Loucy (cell line): Measurements from ENCODE around the gene CPSF4L.
A peak's percentile ranks its signal among the peaks of the same experiment; 100 is the strongest.

Experiments
- H2AFZ ChIP-seq: fragments of 200-600 bp; sonication (generic); 2 replicates; pipeline ENCODE4 v1.6.0; 2016; ENCODE audit warnings: antibody characterized with exemption, mild to moderate bottlenecking, low read length, moderate library complexity
- H3F3A ChIP-seq: fragments of 200-600 bp; 2 replicates; pipeline ENCODE4 v1.6.0; 2016; ENCODE audit warnings: antibody characterized with exemption, low read depth, mild to moderate bottlenecking
- H3K27me3 ChIP-seq: fragments of 200-600 bp; sonication (generic); 2 replicates; pipeline ENCODE4 v1.6.1; 2014; ENCODE audit warnings: low read length, mild to moderate bottlenecking; ENCODE audit not compliant: insufficient read depth, poor library complexity, severe bottlenecking
- H3K36me3 ChIP-seq: fragments of 200-600 bp; sonication (generic); 2 replicates; pipeline ENCODE4 v1.6.1; 2016; ENCODE audit warnings: low read length; ENCODE audit not compliant: insufficient read depth
- H3K4me1 ChIP-seq: fragments of 200-600 bp; sonication (generic); 2 replicates; pipeline ENCODE4 v1.5.1; 2014; ENCODE audit warnings: low read length, mild to moderate bottlenecking; ENCODE audit not compliant: insufficient read depth, poor library complexity, severe bottlenecking
- H3K4me2 ChIP-seq: fragments of 200-600 bp; sonication (generic); 2 replicates; pipeline ENCODE4 v1.6.0; 2014; ENCODE audit warnings: antibody characterized with exemption, low read length, low read depth, mild to moderate bottlenecking; ENCODE audit not compliant: poor library complexity, severe bottlenecking
- H3K4me3 ChIP-seq: fragments of 200-600 bp; sonication (generic); 2 replicates; pipeline ENCODE4 v1.5.1; 2014; ENCODE audit warnings: low read length, mild to moderate bottlenecking, mixed read lengths; ENCODE audit not compliant: poor library complexity, severe bottlenecking
- H3K79me2 ChIP-seq: fragments of 200-600 bp; sonication (generic); 2 replicates; pipeline ENCODE4 v1.6.1; 2014; ENCODE audit warnings: low read length; ENCODE audit not compliant: insufficient read depth
- H3K9ac ChIP-seq: fragments of 200-600 bp; sonication (generic); 2 replicates; pipeline ENCODE4 v1.6.0; 2014; ENCODE audit warnings: mild to moderate bottlenecking, low read depth, low read length, moderate library complexity; ENCODE audit not compliant: poor library complexity, severe bottlenecking
- H3K9me2 ChIP-seq: fragments of 200-600 bp; sonication (generic); replicated peaks from 2 replicates; pipeline ENCODE4 v1.6.1; 2016; ENCODE audit warnings: low read depth, low read length, mixed read lengths
- H3K9me3 ChIP-seq: fragments of 200-600 bp; sonication (generic); 2 replicates; pipeline ENCODE4 v1.6.1; 2014; ENCODE audit warnings: mild to moderate bottlenecking, antibody characterized with exemption, low read length, low read depth; ENCODE audit not compliant: insufficient read depth
- H4K20me1 ChIP-seq: fragments of 200-600 bp; sonication (generic); 2 replicates; pipeline ENCODE4 v1.6.0; 2014; ENCODE audit warnings: antibody characterized with exemption, low read length, mild to moderate bottlenecking; ENCODE audit not compliant: insufficient read depth, poor library complexity, severe bottlenecking
- EZH2phosphoT487 ChIP-seq: fragments of 200-600 bp; IDR thresholded peaks from 2 replicates; pipeline ENCODE4 v1.6.1; 2018; ENCODE audit warnings: antibody characterized with exemption, mild to moderate bottlenecking, moderate library complexity, borderline replicate concordance
- TF ChIP-seq, protein P1 (sequence below): fragments of 200-600 bp; sonication (generic); conservative IDR thresholded peaks from 2 replicates; pipeline ENCODE4 v1.5.1; 2014; ENCODE audit warnings: mild to moderate bottlenecking, antibody characterized with exemption, low read length

CPSF4L gene

DNA sequence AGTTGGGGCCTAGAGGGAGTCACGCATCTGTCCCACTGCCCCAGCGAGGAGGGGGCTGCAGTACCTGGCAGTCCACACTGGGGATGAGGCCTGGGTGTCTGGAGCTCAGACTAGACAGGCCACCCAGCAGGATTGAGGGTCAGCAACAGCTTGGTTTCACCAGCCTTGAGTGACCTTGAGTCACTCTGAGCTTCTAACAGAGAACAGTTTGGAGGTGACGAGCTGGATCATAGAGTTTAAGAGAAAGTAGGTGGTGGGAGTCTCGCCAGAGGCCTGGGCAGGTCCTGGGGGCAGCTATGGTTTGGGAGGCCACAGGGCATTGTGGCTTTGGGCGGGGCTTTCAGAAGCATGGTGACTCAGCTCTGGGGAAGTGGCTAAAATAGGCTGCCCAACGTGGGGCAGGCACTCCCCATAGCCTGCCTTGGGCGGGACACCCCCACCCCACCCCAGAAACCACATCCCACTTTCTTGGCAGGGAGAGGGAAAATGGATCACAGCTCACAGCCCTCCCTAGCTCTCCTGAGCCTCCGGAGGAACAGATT lies 29.7 kb upstream of the CPSF4L start:
- Histone ChIP-seq H3K9me3 (no peaks in the 10 kb centered on the region), H4K20me1 (no peaks in the 10 kb centered on the region), H3K4me2 (peak overlapping the region; percentile 71)

DNA sequence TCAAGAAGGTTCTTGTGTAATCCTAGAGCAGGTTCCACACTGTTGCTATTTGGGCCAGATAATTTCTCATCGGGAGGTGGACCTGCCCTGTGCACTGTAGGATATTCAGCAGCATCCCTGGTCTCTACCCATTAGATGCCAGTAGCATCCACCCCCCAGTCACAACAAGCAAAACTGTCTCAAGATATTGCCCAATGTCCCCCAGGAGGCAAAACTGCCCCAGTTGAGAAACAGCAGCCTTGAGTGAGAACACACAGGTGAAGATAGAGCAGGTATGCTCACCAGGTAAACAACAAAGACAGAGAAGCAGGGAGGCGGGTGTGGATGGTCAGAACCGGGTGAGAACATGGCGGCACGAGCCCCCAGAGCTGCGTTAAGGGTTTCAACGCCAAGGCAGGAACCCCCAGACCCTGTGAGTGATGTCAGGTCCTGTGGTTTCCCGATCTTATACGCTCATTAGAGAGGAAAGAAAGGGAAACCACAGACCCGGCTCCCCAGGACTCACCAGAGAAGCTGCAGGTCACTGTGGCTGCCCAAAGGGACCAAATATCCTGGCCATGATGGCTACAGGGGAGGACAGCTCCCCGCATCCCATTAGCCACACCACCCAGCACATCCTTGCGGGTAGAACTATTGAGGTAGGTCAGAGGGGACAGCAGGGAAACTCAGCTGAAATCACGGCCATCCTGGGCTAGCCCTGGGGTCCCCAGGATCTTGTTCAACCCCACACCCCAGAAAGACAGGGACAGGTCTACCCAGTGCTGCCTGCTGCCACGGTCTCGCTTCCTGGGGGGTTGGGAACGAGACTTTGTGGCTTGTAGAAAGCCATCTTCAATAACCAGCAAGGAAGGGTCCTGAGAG lies 28.9 kb upstream of the CPSF4L start:
- no peak overlapping the region for H3K9ac ChIP-seq
- H3K4me2 ChIP-seq, result peak overlapping the region; percentile 71
- no peaks in the 10 kb centered on the region for H3K27me3 ChIP-seq
- peaks cover 22% of the 10 kb centered on the region for H3K4me1 ChIP-seq
- H3K36me3 ChIP-seq, result no peaks in the 10 kb centered on the region
- no peak overlapping the region for H2AFZ ChIP-seq
- no peak for TF ChIP-seq EZH2phosphoT487
- TF ChIP-seq, protein P1, sequence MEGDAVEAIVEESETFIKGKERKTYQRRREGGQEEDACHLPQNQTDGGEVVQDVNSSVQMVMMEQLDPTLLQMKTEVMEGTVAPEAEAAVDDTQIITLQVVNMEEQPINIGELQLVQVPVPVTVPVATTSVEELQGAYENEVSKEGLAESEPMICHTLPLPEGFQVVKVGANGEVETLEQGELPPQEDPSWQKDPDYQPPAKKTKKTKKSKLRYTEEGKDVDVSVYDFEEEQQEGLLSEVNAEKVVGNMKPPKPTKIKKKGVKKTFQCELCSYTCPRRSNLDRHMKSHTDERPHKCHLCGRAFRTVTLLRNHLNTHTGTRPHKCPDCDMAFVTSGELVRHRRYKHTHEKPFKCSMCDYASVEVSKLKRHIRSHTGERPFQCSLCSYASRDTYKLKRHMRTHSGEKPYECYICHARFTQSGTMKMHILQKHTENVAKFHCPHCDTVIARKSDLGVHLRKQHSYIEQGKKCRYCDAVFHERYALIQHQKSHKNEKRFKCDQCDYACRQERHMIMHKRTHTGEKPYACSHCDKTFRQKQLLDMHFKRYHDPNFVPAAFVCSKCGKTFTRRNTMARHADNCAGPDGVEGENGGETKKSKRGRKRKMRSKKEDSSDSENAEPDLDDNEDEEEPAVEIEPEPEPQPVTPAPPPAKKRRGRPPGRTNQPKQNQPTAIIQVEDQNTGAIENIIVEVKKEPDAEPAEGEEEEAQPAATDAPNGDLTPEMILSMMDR, result no peak
- no peaks in the 10 kb centered on the region for H3K9me2 ChIP-seq
- H3K9me3 ChIP-seq, result no peaks in the 10 kb centered on the region
- peak overlapping the region; percentile 35 for H3K4me3 ChIP-seq
- no peaks in the 10 kb centered on the region for H3F3A ChIP-seq
- no peaks in the 10 kb centered on the region for H4K20me1 ChIP-seq
- H3K79me2 ChIP-seq, result no peaks in the 10 kb centered on the region

More for the DNA sequence above, 29.7 kb upstream of the CPSF4L start:
- Histone ChIP-seq H2AFZ (no peak overlapping the region), H3K4me1 (peaks cover 22% of the 10 kb centered on the region), H3K36me3 (no peaks in the 10 kb centered on the region), H3K9me2 (no peaks in the 10 kb centered on the region), H3F3A (no peaks in the 10 kb centered on the region), H3K79me2 (no peaks in the 10 kb centered on the region), H3K4me3 (peak overlapping the region; percentile 35), H3K27me3 (no peaks in the 10 kb centered on the region), H3K9ac (no peak overlapping the region)
- TF ChIP-seq, protein P1, result no peak
- TF ChIP-seq EZH2phosphoT487, result no peak

DNA sequence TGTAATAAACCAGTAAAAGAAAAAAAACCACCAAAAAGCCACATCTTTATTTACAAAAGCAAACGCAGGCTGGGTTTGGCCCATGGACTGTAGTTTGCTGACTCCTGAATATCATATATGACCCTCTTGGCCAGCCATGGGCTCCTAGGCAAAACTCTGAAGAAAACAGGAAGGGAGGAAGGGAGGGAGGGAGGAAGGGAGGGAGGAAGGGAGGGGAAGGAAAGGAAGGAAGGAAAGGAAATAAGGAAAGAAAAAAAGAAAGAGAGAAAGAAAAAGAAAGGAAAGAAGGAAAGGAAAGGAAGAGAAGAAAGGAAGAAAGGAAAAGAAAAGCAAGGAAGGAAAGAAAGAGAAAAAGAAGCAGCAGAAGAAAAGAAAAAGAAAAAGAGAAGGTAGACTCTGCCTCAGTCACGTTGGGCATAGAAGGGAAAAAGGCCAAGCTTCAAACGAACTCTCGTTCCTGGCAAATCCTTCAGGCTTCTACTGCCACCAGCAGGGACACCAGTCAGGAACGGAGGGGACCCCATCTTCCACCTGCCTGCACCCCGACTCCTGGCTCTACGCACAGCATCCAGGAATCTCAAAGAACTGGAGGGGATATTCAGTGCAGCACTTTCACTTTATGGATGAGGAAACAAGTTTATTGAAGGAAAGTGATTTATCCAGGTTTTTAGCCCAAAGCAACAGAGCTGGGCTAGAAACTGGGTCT lies 28.0 kb upstream of the CPSF4L start:
- no peak overlapping the region for H2AFZ ChIP-seq
- H3K4me1 ChIP-seq, result peaks cover 22% of the 10 kb centered on the region
- no peak overlapping the region for H3K4me2 ChIP-seq
- no peaks in the 10 kb centered on the region for H3F3A ChIP-seq
- H4K20me1 ChIP-seq, result no peaks in the 10 kb centered on the region
- H3K9me2 ChIP-seq, result no peaks in the 10 kb centered on the region
- H3K79me2 ChIP-seq, result no peaks in the 10 kb centered on the region
- no peak overlapping the region for H3K4me3 ChIP-seq
- no peak overlapping the region for H3K9ac ChIP-seq
- no peaks in the 10 kb centered on the region for H3K9me3 ChIP-seq
- TF ChIP-seq EZH2phosphoT487, result no peak
- TF ChIP-seq, protein P1, result no peak
- no peaks in the 10 kb centered on the region for H3K27me3 ChIP-seq
- H3K36me3 ChIP-seq, result no peaks in the 10 kb centered on the region
